Mucosa of rectum (tissue), 2 donors: Measurements from ENCODE around the gene CCDC80.
"Not testable (repeated sequence)": the region's sequence is repeated elsewhere in the genome, so short reads cannot be mapped to it uniquely, and the experiment has no call there.

Experiments used
- H3K27ac ChIP-seq, 2 donors: one replicate each; pipeline ENCODE4 v1.7.0; 2013; ENCODE audit warnings: inconsistent platforms in 2 of 2, low read depth in 2 of 2, low read length in 2 of 2
- H3K27me3 ChIP-seq, 2 donors: one replicate each; pipeline ENCODE4 v1.7.0; 2013; ENCODE audit warnings: low read length in 2 of 2; ENCODE audit not compliant: control insufficient read depth in 2 of 2, insufficient read depth in 2 of 2
- H3K36me3 ChIP-seq, 2 donors: one replicate each; pipeline ENCODE4 v1.7.0; 2013; ENCODE audit warnings: low read length in 2 of 2; ENCODE audit not compliant: control insufficient read depth in 2 of 2, insufficient read depth in 2 of 2
- H3K4me1 ChIP-seq, 2 donors: one replicate each; pipeline ENCODE4 v1.7.0; 2013; ENCODE audit warnings: low read length in 2 of 2, mild to moderate bottlenecking in 1 of 2; ENCODE audit not compliant: control insufficient read depth in 2 of 2, insufficient read depth in 2 of 2
- H3K4me3 ChIP-seq, 2 donors: one replicate each; pipeline ENCODE4 v1.7.0; 2013; ENCODE audit warnings: low read length in 2 of 2
- H3K9ac ChIP-seq, 2 donors: one replicate each; pipeline ENCODE4 v1.7.0; 2013; ENCODE audit warnings: low read length in 2 of 2, low read depth in 1 of 2, mild to moderate bottlenecking in 1 of 2
- H3K9me3 ChIP-seq, 2 donors: one replicate each; pipeline ENCODE4 v1.7.0; 2013; ENCODE audit warnings: low read length in 2 of 2; ENCODE audit not compliant: control insufficient read depth in 2 of 2
- donor health status: healthy.
- donor health status: Normal muscosa, but diverticular disease.

The CCDC80 gene

DNA sequence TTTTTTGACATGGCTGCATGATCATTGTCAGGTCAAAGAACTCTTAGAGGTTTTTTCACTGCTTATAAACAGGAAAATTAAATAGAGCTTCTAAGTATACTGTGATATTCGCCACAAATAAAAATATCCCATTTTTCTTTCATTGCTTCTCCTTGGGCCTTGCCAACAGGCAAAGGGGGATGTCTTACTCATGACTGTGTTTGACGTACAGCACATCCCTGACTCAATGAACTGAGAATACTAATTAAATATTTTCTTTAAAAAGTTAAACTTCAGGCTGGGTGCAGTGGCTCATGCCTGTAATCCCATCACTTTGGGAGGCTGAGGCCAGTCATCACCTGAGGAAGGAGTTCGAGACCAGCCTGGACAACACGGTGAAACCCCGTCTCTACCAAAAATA, 41.4 kb upstream of the CCDC80 start:
- Histone ChIP-seq H3K4me1 (no peaks in the 10 kb centered on the region), H3K9me3 (no peaks in the 10 kb centered on the region), H3K4me3 (no peak overlapping the region), H3K27me3 (no peaks in the 10 kb centered on the region), H3K9ac (no peak overlapping the region), H3K36me3 (no peaks in the 10 kb centered on the region), H3K27ac (no peak overlapping the region)

DNA sequence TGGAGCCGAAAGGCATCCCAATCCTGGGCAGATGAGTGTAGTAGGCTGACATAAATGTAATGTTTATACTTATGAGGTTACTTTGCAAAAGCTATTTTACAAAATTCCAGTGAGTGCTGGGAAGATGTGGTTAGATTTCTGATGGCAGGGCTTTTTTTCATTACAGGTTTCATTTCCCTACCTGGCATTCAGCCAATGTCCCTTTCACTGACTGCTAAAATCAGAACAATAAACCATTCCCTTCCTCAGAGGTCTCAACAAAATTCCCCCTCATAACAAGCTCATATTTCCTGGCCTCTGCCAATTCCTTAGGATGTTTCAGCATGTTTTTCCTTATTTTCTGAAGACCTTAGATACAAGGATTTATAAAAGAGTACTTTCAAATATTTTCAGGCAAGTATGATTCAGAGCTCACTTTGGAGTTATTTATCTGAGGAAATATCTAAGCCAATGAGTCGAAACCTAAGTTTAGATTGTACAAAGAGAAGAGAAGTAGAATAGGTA, 40.9 kb upstream of the CCDC80 start:
- no peak overlapping the region for H3K27ac ChIP-seq
- no peaks in the 10 kb centered on the region for H3K9me3 ChIP-seq
- H3K4me3 ChIP-seq: no peak overlapping the region
- no peak overlapping the region for H3K9ac ChIP-seq
- no peaks in the 10 kb centered on the region for H3K4me1 ChIP-seq
- H3K36me3 ChIP-seq: no peaks in the 10 kb centered on the region
- no peaks in the 10 kb centered on the region for H3K27me3 ChIP-seq

DNA sequence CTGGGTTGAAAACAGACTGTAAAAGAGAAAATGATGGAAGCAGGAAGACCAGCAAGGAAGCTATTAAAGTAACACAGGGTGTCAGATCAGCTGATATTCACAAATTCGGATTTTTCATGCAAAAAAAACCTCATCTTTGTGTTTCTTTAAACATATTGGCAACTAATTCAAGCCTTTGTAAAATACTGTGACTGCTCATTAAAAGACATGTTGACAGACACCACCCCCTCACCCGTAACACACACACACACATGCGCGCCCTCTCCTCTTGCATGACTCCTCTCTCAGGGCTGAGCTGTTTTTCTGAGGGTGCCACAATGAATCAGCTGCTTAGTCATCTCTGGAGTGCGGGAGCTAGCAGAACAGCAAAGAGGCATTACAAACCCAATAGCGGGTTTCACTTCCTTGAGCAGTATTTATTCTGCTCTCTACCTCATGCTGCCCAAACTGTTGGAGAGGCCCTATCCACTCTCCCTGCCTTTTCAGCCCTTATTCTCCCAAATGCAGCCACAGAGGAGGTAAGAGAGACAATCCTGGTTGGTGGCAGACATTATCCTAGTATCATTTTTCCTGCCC, 35.8 kb upstream of the CCDC80 start:
- Histone ChIP-seq H3K27ac (peak overlapping the region in 1 of 2 donors; percentile 14), H3K9me3 (no peaks in the 10 kb centered on the region), H3K9ac (no peak overlapping the region), H3K27me3 (no peaks in the 10 kb centered on the region), H3K4me1 (peaks cover 0 to 2% of the 10 kb centered on the region in 2 donors), H3K4me3 (no peak overlapping the region), H3K36me3 (no peaks in the 10 kb centered on the region)

DNA sequence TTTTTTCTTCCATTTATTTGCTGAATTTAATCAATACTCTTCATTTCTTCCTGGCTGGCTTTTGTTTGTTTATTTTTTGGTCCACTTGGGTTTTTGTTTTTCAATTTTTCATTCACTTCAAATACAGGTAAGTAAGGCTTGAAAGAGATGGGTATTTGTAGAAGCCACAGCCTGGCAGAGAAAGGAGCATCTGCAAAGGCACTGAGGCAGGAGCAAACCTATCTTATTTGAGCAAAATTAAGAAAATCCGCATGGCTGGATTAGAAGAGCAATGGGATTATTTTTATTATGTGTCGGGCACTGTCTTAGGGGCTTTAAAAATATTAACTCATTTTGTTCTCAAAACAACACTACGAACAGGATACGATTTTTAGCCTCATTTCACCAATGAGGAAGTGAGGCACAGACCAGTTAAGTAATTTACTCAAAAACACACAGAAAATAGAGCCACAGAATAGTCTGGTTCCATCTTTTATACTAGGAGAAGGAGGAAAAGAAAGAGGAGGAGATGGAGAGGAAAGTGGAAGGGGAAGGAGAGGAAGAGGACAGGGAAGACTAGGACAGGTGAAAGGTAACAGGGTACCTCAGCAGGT, 35.1 kb upstream of the CCDC80 start:
- Histone ChIP-seq H3K4me3 (no peak overlapping the region), H3K4me1 (peaks cover 0 to 2% of the 10 kb centered on the region in 2 donors), H3K9ac (no peak overlapping the region), H3K36me3 (no peaks in the 10 kb centered on the region), H3K27ac (no peak overlapping the region), H3K9me3 (no peaks in the 10 kb centered on the region), H3K27me3 (no peaks in the 10 kb centered on the region)

- Histone ChIP-seq H3K9me3 (no peaks in the 10 kb centered on the region), H3K4me3 (no peak overlapping the region), H3K36me3 (no peaks in the 10 kb centered on the region), H3K27me3 (no peaks in the 10 kb centered on the region), H3K9ac (no peak overlapping the region), H3K27ac (no peak overlapping the region), H3K4me1 (peaks cover 0 to 2% of the 10 kb centered on the region in 2 donors)
Measured at GRCh38 chr3:112675349-112675748, 34.4 kb upstream of the CCDC80 start.

DNA sequence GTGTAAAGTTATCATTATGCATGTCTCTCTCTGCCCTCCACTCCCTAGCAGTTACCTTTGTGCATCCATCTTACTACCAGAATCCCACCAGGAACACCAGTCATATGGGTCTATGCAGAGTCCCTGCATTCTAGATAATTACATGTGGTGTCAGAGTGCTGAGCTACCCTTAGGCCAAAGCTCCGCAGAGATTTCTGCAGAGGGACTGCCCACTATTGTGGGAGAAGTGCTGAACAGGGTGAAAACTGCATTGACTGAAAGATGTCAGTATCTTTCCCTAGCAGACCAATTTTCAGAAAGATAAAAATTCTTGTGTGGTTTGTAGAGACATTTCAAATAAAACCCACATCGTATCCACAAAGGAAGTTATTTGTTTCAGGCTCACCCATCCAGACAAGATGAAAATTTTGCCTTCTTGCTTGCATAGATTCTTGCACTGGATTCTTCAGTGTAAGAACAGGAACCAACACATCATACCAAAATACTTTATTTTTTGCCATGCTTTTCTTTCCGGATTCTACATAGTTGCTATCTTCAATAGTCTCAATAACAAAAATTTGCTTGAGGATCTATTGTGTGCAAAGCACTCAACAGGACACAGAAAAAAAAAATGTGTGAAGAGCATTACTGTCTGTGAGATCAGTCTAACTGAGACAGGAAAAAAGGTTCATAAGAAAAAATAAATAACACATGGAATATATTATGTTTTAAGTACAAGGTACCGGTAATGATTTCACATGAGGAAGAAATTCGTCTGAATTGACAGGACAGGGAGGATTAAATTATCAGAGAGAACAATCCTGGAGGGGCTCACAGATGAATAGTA, 32.0 kb upstream of the CCDC80 start:
- no peak overlapping the region for H3K9ac ChIP-seq
- no peaks in the 10 kb centered on the region for H3K36me3 ChIP-seq
- peaks cover 0 to 2% of the 10 kb centered on the region in 2 donors for H3K4me1 ChIP-seq
- H3K9me3 ChIP-seq: no peaks in the 10 kb centered on the region
- no peaks in the 10 kb centered on the region for H3K27me3 ChIP-seq
- no peak overlapping the region for H3K27ac ChIP-seq
- no peak overlapping the region for H3K4me3 ChIP-seq

DNA sequence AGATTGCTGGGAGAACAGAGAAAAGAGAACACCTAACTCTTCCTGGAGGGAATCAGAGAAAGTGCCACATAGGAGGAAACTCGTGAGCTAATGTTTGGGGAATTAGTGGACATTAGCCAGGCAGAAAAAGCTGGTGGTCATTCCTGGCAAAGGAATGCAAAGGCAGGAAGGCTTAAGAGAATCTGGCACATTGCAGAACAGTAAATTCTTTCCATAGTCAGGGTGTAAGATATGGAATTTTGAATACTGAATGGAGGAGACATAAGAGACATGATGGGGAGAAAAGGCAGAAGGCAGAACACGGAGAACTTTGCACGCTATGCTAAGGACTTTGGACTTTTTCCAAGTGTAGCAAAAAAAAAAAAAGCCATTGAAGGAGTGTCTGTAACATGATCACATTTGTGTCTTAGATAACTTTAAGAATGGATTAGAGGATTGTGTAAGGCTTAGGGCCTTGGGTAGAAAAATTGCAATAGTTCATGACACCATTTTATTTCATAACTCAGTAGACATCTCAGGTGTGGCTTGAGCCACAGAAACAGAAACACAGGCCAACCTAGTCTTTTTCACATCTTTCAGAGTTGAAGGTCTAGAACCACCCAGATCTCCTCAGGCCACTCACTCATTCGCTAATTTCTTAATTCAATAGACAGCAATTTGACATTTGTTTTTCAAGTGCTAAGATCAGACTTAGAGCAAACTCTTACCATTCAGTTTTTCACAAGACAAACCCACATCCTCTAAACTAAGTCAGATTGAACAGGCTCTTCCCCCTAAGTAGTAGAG, 31.2 kb upstream of the CCDC80 start:
- Histone ChIP-seq H3K27me3 (no peaks in the 10 kb centered on the region), H3K9me3 (no peaks in the 10 kb centered on the region), H3K4me3 (no peak overlapping the region), H3K36me3 (no peaks in the 10 kb centered on the region), H3K27ac (peak overlapping the region in 1 of 2 donors; percentile 19), H3K9ac (no peak overlapping the region), H3K4me1 (peaks cover 0 to 2% of the 10 kb centered on the region in 2 donors)

DNA sequence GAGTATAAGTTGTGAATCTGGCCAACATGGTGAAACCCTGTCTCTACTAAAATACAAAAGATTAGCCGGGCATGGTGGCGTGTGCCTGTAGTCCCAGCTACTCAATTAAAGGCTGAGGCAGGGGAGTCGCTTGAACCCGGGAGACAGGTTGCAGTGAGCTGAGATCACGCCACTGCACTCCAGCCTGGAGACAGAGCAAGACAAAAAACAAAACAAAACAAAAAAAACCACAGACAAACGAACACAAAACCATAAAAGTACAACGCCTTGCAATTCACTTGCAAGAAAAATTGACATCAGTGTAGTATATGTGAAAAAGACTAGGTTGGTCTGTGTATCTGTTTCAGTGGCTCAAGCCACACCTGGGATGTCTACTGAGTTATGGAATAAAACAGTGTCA, 29.9 kb upstream of the CCDC80 start:
- Histone ChIP-seq H3K27ac (no peak overlapping the region), H3K4me1 (peaks cover 0 to 2% of the 10 kb centered on the region in 2 donors), H3K27me3 (no peaks in the 10 kb centered on the region), H3K4me3 (no peak overlapping the region), H3K9ac (no peak overlapping the region), H3K9me3 (no peaks in the 10 kb centered on the region), H3K36me3 (no peaks in the 10 kb centered on the region)

DNA sequence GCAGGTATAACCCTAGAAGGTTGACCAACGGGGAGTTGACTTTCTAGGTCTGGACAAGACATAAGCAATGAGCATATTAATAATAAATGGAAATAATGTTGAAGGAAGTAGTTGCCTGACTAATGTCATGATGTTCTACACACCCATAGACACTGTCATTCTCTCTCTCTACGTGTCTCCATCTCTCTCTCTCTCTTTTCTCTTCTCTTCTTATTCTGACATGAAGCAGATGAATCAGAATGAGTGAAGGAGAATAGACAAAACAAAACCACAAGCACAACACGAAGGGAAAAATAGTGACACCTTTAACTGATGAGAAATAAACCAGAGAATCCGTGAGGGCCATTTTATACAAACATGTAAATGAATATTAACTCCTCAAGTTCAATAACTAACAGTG, 26.7 kb upstream of the CCDC80 start:
- Histone ChIP-seq H3K4me1 (peaks cover 0 to 2% of the 10 kb centered on the region in 2 donors), H3K9me3 (no peaks in the 10 kb centered on the region), H3K27me3 (no peaks in the 10 kb centered on the region), H3K9ac (no peak overlapping the region), H3K36me3 (no peaks in the 10 kb centered on the region), H3K4me3 (no peak overlapping the region), H3K27ac (no peak overlapping the region)

- not testable (repeated sequence) for H3K9ac ChIP-seq, H3K9me3 ChIP-seq, H3K36me3 ChIP-seq, H3K27ac ChIP-seq, H3K4me3 ChIP-seq, H3K4me1 ChIP-seq, H3K27me3 ChIP-seq
Measured at GRCh38 chr3:112665009-112665408, 24.1 kb upstream of the CCDC80 start.
